Measurements from ENCODE around the gene ADRB1.

Gene ADRB1

DNA sequence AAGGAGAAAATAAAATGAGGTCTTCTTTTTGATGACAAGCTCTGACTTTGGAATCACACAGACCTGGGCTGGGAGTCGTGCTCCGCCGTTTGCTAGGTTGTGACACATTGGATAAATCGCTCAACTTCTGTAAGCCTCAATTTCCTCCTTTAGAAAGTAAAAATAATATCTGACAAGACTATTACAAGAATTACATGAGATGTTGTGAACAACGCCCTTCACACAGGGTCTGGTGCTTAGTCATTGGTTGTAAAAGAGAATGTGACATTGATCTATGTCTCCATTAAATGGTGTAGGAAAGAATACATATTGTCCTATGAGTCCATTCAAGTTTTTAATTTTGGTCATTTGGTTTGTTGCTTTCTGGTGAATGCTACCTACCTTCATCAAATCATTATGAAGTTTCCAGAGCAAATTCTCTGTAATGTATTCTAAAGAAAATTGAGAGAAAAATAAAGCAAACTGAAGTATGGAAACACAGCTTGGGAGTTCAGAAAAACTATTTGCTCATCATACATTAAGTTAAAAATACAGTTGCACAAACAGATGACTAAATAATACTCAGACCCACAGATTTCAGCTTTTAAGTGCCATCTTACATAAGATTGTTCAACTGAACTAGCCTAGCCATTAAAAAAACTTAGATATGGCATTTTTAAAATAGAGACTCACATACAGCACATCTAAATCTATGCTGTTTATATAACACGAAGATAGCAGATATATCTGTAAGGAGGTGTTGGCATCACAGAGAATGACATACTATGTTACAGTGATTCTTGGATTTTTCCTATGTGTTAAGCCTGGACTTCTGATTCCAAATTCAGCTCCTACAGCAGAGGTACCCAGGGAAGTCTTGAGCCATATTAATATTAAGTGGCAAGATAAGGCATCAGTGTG is 12.3 kb upstream of the ADRB1 start:
- Histone ChIP-seq H3K79me2 (ENCODE audit: control insufficient read depth, low read length) (no peaks in the 10 kb centered on the region), H3K9me3 (ENCODE audit: control insufficient read depth, insufficient read depth, low read length) (no peaks in the 10 kb centered on the region), H3K4me1 (ENCODE audit: control insufficient read depth, low read length) (peaks cover 6% of the 10 kb centered on the region), H4K20me1 (ENCODE audit: control insufficient read depth, insufficient read depth, low read depth, low read length) (no peaks in the 10 kb centered on the region), H3K27ac (ENCODE audit: low read depth, low read length) (no peak overlapping the region), H3K36me3 (ENCODE audit: control insufficient read depth, low read length) (no peaks in the 10 kb centered on the region), H3F3A (ENCODE audit: control insufficient read depth, insufficient read depth) (no peaks in the 10 kb centered on the region), H3K4me3 (ENCODE audit: low read length) (no peak overlapping the region), H3K27me3 (ENCODE audit: control insufficient read depth, low read length) (peaks cover 28% of the 10 kb centered on the region), H3K9me2 (replicated peaks; ENCODE audit: control insufficient read depth, low read length) (no peaks in the 10 kb centered on the region), H3K4me2 (ENCODE audit: low read length) (no peak overlapping the region)
- TF ChIP-seq, protein P1, sequence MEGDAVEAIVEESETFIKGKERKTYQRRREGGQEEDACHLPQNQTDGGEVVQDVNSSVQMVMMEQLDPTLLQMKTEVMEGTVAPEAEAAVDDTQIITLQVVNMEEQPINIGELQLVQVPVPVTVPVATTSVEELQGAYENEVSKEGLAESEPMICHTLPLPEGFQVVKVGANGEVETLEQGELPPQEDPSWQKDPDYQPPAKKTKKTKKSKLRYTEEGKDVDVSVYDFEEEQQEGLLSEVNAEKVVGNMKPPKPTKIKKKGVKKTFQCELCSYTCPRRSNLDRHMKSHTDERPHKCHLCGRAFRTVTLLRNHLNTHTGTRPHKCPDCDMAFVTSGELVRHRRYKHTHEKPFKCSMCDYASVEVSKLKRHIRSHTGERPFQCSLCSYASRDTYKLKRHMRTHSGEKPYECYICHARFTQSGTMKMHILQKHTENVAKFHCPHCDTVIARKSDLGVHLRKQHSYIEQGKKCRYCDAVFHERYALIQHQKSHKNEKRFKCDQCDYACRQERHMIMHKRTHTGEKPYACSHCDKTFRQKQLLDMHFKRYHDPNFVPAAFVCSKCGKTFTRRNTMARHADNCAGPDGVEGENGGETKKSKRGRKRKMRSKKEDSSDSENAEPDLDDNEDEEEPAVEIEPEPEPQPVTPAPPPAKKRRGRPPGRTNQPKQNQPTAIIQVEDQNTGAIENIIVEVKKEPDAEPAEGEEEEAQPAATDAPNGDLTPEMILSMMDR (IDR thresholded peaks at IDR 0.05; ENCODE audit: low read depth, low read length, poor library complexity, severe bottlenecking): no peak
- TF ChIP-seq EZH2phosphoT487 (IDR thresholded peaks at IDR 0.05; ENCODE audit: borderline replicate concordance, low read length): no peak

DNA sequence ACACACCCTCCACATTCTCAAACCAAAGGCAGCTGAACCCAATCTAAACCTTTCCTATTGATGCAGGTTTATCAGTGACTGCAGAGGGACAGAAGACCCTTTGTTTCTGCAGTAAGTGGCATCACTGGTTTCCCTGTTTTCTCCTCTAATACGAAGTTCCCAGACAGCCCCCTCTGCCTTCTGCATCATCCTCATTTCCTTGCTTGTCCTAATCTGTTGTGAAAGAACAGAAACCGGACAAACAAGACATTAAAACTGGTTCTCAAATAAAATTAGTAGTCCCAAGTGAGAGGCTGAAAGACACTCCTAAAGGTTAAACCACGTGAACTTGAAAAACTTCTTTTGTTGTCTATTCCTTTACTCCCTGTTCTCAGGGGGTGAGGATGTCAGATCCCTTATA is 10.1 kb upstream of the ADRB1 start:
- TF ChIP-seq, protein P1 (IDR thresholded peaks at IDR 0.05; ENCODE audit: low read depth, low read length, poor library complexity, severe bottlenecking): no peak
- TF ChIP-seq EZH2phosphoT487 (IDR thresholded peaks at IDR 0.05; ENCODE audit: borderline replicate concordance, low read length): no peak
- Histone ChIP-seq H3K9me2 (replicated peaks; ENCODE audit: control insufficient read depth, low read length) (no peaks in the 10 kb centered on the region), H3K36me3 (ENCODE audit: control insufficient read depth, low read length) (no peaks in the 10 kb centered on the region), H3K4me1 (ENCODE audit: control insufficient read depth, low read length) (no peaks in the 10 kb centered on the region), H3F3A (ENCODE audit: control insufficient read depth, insufficient read depth) (no peaks in the 10 kb centered on the region), H3K27me3 (ENCODE audit: control insufficient read depth, low read length) (peaks cover 24% of the 10 kb centered on the region), H3K4me2 (ENCODE audit: low read length) (no peak overlapping the region), H4K20me1 (ENCODE audit: control insufficient read depth, insufficient read depth, low read depth, low read length) (no peaks in the 10 kb centered on the region), H3K79me2 (ENCODE audit: control insufficient read depth, low read length) (no peaks in the 10 kb centered on the region), H3K4me3 (ENCODE audit: low read length) (no peak overlapping the region), H3K27ac (ENCODE audit: low read depth, low read length) (no peak overlapping the region), H3K9me3 (ENCODE audit: control insufficient read depth, insufficient read depth, low read length) (no peaks in the 10 kb centered on the region)

DNA sequence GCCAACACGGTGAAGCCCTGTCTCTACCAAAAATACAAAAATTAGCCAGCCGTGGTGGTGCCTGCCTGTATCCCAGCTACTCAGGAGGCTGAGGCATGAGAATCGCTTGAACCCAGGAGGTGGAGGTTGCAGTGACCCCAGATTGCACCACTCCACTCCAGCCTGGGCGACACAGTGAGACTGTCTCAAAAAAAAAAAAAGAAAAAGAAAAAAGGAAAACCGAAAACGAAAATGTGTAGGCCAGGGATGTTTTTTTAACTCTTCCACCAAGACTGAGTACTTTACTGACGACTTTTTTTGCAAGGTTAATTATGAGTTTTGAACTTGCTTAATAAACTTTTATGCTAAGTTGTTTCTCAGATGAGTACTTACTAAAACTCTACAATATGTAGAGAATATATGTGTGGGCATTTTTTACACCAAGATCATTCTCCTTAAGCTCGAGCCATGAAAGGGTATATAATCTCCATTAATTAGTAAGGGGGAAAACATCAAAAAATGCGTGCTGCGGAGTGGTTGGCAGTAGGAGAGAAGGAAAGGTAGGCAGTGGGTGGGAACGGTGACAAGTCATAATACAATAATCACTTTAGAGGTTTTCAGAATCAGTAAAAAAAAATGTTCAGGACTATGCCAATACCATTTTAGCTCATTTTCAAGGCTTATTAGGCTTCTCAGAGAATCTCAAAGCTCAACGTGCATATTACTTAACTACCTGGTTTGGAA is 8.6 kb upstream of the ADRB1 start:
- Histone ChIP-seq H3K4me2 (ENCODE audit: low read length) (no peak overlapping the region), H3K4me3 (ENCODE audit: low read length) (no peak overlapping the region), H3K27ac (ENCODE audit: low read depth, low read length) (no peak overlapping the region)

More for the DNA sequence above, 8.6 kb upstream of the ADRB1 start:
- H3F3A ChIP-seq (ENCODE audit: control insufficient read depth, insufficient read depth): no peaks in the 10 kb centered on the region
- peaks cover 23% of the 10 kb centered on the region for H3K27me3 ChIP-seq (ENCODE audit: control insufficient read depth, low read length)
- H3K9me2 ChIP-seq (replicated peaks; ENCODE audit: control insufficient read depth, low read length): no peaks in the 10 kb centered on the region
- H3K79me2 ChIP-seq (ENCODE audit: control insufficient read depth, low read length): no peaks in the 10 kb centered on the region
- no peak for TF ChIP-seq EZH2phosphoT487 (IDR thresholded peaks at IDR 0.05; ENCODE audit: borderline replicate concordance, low read length)
- TF ChIP-seq, protein P1 (IDR thresholded peaks at IDR 0.05; ENCODE audit: low read depth, low read length, poor library complexity, severe bottlenecking): no peak
- H3K36me3 ChIP-seq (ENCODE audit: control insufficient read depth, low read length): no peaks in the 10 kb centered on the region
- H3K9me3 ChIP-seq (ENCODE audit: control insufficient read depth, insufficient read depth, low read length): no peaks in the 10 kb centered on the region
- H3K4me1 ChIP-seq (ENCODE audit: control insufficient read depth, low read length): no peaks in the 10 kb centered on the region
- no peaks in the 10 kb centered on the region for H4K20me1 ChIP-seq (ENCODE audit: control insufficient read depth, insufficient read depth, low read depth, low read length)

Data from DOHH2 (cell line).